Measurements from ENCODE around the gene FHAD1.
A peak's percentile ranks its signal among the peaks of the same experiment; 100 is the strongest.
"Not testable (repeated sequence)": the region's sequence is repeated elsewhere in the genome, so short reads cannot be mapped to it uniquely, and the experiment has no call there.

FHAD1 gene

GRCh38 chr1:15304708-15305467 is 57.9 kb downstream of the FHAD1 start:
- peak; percentile 69 for DNase-seq (ENCODE audit: low spot score)
- H3K27ac ChIP-seq, result no peak overlapping the region
- peak; percentile 93 for TF ChIP-seq CTCF (conservative IDR thresholded peaks at IDR 0.05; ENCODE audit: low read depth)
- POLR2A ChIA-PET (ENCODE audit: low non-redundant PET), result no interaction called here
- CTCF ChIA-PET, result interaction anchor here (0.6 to 1.6 kb wide), 10 partner anchors 9 to 883 kb away, joined by 3 to 9 read pairs (median 4); no protein-coding TSS in a partner anchor

- no peak overlapping the region for H3K27ac ChIP-seq
- no peak for TF ChIP-seq CTCF (conservative IDR thresholded peaks at IDR 0.05; ENCODE audit: low read depth)
- CTCF ChIA-PET, result interaction anchor here (0.6 to 1.6 kb wide), 9 partner anchors 8 to 884 kb away, joined by 3 to 9 read pairs (median 4); no protein-coding TSS in a partner anchor
- POLR2A ChIA-PET (ENCODE audit: low non-redundant PET), result no interaction called here
- no peak for DNase-seq (ENCODE audit: low spot score)
Observed at GRCh38 chr1:15305468-15305770, 58.4 kb downstream of the FHAD1 start.

- DNase-seq (ENCODE audit: low spot score); H3K27ac ChIP-seq; POLR2A ChIA-PET (ENCODE audit: low non-redundant PET): not testable (repeated sequence)
- CTCF ChIA-PET, result interaction anchor here (0.6 to 0.8 kb wide), 2 partner anchors 55 to 1857 kb away, joined by 3 read pairs; no protein-coding TSS in a partner anchor
Observed at GRCh38 chr1:15306352-15306751, 59.3 kb downstream of the FHAD1 start.

GRCh38 chr1:15308135-15308534 is 61.1 kb downstream of the FHAD1 start:
- TF ChIP-seq CTCF (conservative IDR thresholded peaks at IDR 0.05; ENCODE audit: low read depth), result no peak
- CTCF ChIA-PET, result interaction anchor here (0.7 to 1.2 kb wide), 2 partner anchors 123 to 198 kb away, joined by 3 to 5 read pairs; no protein-coding TSS in a partner anchor
- no peak overlapping the region for H3K27ac ChIP-seq
- no peak for DNase-seq (ENCODE audit: low spot score)
- POLR2A ChIA-PET (ENCODE audit: low non-redundant PET), result no interaction called here

- no peak overlapping the region for H3K27ac ChIP-seq
- POLR2A ChIA-PET (ENCODE audit: low non-redundant PET), result no interaction called here
- DNase-seq (ENCODE audit: low spot score), result no peak
- CTCF ChIA-PET, result interaction anchor here (0.6 to 1.2 kb wide), 3 partner anchors 122 to 261 kb away, joined by 3 to 5 read pairs (median 4); no protein-coding TSS in a partner anchor
- TF ChIP-seq CTCF (conservative IDR thresholded peaks at IDR 0.05; ENCODE audit: low read depth), result no peak
Observed at GRCh38 chr1:15308621-15309027, 61.6 kb downstream of the FHAD1 start.

- ChIA-PET CTCF (interaction anchor here (0.7 to 1.2 kb wide), 2 partner anchors 14 to 121 kb away, joined by 3 to 5 read pairs; no protein-coding TSS in a partner anchor), POLR2A (ENCODE audit: low non-redundant PET) (no interaction called here)
- H3K27ac ChIP-seq, result no peak overlapping the region
- DNase-seq (ENCODE audit: low spot score), result no peak
- no peak for TF ChIP-seq CTCF (conservative IDR thresholded peaks at IDR 0.05; ENCODE audit: low read depth)
Observed at GRCh38 chr1:15309687-15310086, 62.7 kb downstream of the FHAD1 start.

- no peak for TF ChIP-seq CTCF (conservative IDR thresholded peaks at IDR 0.05; ENCODE audit: low read depth)
- H3K27ac ChIP-seq, result no peak overlapping the region
- ChIA-PET POLR2A (ENCODE audit: low non-redundant PET) (no interaction called here), CTCF (no interaction called here)
- no peak for DNase-seq (ENCODE audit: low spot score)
Observed at GRCh38 chr1:15310544-15310943, 63.5 kb downstream of the FHAD1 start.

All from RWPE1 (cell line).